ENCODE results near the gene CDH4.

Gene CDH4

GRCh38 chr20:61623451-61623850, 371.4 kb downstream of the CDH4 start:
- DNase-seq: no peak

DNA sequence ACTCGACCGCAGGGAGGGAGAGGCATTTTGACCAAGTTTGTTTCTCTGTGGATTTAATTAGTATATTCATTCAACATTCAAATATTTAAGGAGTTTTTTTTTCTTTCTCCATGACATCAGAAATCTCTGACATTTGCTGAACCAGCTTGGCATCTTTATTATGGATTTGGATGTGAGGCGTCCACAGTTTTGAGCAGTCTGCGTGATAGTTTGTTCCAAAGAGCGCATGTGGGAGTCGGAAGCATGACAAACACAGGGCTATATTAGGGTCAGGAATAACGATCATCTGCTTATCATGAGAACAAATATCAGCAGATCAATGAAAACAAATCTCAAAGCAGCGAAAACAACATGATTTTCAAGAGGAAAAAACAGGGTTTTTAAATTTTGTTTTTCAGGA, 373.2 kb downstream of the CDH4 start:
- DNase-seq: no peak

- no peak for DNase-seq
These were observed 374.4 kb downstream of the CDH4 start for GRCh38 chr20:61626412-61626811.

DNA sequence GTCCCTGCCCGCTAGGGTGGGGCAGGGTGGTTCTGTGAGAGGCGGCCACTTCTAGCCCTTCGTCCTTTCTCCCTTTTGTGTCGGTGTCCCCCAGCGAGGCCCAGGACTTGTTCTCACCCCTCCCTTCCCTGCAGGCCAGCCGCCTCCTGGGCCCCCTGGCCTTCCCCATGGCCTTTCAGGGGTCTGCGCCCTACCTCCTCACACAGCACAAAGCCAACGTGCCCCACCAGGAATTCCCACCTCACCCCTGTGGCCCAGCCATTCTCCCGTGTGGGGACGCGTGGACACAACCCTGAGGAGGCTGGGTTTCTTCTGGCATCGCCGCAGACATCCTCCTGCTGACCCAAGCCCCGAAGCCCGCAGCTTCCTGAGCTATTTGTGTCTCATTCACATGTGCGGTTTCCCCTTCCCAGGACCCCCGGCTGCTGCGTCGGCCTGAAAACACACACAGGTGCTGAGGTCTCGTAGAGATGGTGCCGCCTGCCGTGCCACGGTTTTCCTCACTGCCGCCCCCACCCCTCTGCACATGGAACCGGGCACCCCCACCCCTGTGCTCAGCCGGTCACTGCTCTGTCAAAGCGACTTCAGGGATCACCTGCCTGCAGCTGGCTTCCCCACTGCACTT, 375.8 kb downstream of the CDH4 start:
- no peak for DNase-seq

DNA sequence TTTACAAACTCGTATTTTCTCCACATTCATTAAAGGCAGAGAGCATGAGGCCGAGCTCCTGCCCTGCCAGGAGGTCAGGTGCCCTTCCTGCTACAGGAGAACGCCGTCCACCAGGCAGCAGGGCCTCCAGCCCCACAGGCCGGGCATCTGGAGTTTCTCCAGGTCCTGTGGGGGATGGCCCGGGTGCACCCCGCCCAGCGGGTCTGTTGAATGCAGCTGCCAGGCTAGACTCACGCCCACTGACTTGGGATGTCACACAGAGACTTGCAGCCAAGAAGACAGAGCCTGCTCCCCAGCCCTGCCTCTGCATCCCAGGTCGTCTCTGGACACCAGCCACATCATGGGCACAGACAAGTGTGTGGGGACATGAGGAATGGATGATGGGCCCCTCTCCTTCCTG, 376.4 kb downstream of the CDH4 start:
- no peak for DNase-seq

- DNase-seq: no peak
These were observed 377.0 kb downstream of the CDH4 start for GRCh38 chr20:61628901-61629601.

DNA sequence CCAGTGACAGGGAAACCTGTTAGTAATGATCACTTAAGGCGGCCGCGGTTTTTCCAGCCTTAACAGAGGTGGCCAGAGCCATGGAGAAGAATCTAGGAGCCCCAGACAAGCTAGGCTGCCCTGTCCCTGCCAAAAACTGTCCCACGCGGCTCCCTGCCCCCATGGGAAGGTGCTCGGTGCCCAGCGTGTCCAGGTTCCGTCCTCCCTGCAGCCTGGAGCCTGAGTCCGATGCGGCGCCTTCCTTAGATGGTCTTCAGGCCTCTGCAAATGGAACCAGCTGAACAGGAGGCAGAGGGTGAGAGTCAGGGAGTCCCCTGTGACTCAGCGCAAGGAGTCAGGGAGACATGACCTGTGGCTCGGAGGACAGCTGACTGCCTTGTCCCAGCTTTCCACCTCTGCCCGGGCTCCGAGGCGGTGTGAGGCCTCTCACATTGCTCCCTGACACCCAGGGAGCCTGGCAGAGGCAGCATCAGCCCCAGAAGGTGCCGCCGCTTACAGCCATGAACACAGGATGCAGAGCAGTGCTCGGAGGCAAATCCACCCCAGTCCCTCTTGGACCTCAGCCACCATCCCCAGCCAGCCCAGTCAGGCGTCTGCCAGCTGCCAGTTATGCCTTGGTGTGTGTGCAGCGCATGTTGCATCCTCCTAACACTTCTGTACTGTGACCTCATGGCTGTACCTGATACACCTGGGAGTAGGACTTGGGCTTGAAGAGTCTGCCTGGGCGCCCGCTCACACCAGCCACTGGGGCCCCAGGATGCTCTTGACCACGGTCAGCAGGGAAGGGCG, 377.7 kb downstream of the CDH4 start:
- DNase-seq: no peak

- DNase-seq: no peak
These were observed 378.3 kb downstream of the CDH4 start for GRCh38 chr20:61630391-61630650.

DNA sequence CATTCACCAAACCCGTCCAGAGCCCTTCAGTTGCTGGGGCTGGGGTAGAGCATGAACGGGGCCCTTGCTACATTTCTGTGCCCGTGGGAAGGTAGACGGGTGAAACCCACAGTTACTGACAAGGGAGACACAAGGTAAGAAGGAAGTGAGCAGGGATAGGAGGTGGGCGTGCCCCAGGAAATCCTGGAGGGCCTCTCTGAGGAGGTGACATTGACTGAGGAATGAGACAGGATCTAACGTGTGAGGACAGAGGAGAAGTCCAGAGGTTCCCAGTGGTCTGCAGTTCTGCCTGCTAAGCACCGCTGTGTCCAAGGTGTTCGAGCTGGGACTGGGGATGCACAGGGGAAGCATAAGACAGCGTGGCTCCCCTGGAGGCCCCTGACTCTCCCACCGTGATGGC, 378.8 kb downstream of the CDH4 start:
- no peak for DNase-seq

GRCh38 chr20:61631751-61632150, 379.7 kb downstream of the CDH4 start:
- DNase-seq: no peak

DNA sequence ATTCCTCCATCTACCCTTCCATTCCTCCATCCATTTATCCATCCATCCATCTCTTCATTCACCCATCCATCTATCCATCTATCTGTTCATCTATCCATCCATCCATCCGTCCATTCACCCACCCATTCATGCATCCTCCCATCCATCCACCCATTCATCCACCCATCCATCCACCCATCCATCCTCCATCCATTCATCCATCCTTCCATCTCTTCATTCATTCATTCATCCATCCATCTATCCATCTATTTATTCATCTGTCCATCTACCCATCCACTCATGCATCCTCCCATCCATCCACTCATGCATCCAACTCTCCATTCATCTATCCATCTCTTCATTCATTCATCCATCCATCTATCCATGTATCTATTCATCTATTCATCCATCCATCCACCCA, 380.9 kb downstream of the CDH4 start:
- DNase-seq: no peak

GRCh38 chr20:61634376-61635145, 382.5 kb downstream of the CDH4 start:
- DNase-seq: no peak

DNA sequence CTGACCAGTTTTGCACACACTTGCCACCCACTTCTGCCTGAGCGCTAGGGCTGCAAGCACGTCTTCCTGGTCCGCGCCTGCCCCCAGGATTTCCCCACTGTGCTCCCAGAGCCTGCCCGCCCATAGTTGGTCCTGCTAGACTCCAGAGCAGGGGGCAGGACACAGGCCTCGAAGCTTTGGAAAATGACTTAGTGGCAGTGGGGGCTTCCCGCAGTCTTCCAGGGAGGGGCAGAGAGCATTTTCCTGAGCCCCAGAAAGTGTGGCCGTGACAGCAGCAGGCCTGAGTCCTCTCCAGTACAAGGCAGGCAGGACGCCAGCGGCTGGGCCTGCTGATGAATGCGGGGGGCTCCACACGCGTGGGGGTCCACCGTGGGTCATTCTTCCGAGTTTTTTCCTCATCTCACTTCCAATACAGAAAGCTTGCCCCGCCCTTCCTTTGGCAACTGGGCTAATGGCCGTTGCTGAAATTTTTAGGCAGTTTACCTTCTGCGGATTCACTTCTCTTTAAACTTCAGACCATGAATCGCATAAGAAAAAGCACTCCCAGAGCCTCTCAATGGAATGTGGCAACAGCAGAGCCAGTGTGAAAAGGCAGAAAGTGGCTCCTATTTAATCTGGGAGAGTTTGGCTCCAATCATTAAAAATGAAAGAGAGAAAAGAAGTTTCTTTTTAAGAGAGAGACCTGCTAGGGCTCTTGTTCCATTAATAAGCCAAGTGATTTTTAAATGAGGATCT, 383.8 kb downstream of the CDH4 start:
- no peak for DNase-seq

DNA sequence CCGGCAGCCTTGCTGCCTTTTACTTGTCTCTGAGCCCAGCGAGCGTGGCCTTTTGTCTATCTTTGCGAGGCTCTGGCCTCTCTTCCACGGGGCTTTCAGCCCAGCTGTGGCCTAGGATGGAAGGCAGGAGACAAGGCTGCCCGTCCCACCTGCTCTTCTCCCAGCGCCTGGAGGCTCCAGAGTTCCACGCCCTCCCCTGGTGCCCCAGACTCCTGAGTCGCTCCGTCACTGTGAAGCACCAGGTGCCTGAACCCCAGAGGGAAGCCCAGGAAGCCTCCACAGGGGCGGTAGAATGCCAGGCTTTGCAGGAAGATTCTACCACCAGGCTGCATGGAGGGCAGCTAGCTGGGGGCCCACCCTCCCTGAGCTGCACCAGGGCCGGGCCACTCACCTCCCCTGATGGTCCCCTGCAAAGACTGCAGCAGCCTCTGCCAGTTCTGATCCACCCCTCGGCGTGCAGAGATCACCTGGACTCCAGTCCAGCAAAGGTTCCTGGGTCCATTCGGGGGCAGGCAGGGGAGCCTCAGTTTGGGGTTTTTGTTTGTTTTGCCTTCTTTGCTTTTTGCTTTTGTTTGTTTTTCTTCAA, 384.6 kb downstream of the CDH4 start:
- DNase-seq: no peak

DNA sequence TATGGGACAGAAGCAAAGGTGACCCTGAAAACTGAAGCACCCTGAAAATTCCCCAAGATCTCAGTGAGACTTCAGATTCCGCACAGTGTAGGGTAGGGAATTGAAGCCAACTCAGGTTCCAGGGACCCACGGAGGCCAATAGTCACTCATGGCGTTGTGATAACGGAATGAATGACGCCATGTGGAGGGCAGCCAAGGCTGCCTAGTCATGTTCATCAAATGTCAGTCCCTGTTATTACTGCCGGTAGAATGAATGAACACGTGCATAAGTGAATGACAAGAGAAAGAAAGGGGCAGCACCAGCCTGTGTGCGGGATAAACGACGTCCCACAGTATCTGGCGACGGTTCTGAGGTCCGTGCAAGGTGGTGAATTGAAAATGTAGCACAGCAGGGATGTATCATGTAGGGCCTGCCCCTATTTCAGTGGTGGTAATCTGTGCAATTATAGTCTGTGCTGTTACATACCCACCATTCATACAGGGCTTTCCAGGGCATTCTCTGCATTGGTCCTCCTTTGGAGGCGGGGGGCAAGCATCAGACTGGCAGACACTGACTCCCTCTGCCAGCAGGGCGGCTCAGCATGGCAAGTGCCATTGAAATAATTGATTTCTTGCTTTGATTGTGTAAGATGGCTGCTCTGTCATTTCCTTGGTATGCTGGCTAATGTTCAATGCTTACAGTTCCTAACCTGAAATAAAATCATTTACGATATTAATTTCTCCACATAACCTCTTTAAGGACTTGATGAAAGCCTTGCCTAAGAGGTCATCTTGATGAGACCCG, 386.9 kb downstream of the CDH4 start:
- DNase-seq: no peak

- DNase-seq: no peak
These were observed 388.2 kb downstream of the CDH4 start for GRCh38 chr20:61640131-61640870.

DNA sequence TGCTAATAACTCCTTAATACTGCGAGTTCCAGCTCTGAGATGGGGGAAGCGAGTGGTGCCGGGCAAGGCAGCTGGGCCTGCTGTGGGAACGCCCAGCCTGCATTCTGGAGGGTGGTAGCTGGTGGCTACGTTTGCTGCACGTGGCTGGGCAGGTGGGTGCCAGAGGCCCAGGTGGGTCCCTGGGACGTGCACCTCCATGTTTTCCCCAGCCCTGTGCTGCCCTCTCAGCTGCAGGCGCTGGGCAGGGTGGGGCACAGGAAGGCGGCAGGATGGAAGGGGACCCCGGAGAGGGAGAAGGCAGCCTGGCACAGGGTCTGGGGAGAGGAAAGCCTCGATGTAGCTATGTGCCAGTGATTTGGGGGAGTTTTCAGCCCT, 388.8 kb downstream of the CDH4 start:
- DNase-seq: no peak

- no peak for DNase-seq
These were observed 391.8 kb downstream of the CDH4 start for GRCh38 chr20:61643656-61644377.

DNA sequence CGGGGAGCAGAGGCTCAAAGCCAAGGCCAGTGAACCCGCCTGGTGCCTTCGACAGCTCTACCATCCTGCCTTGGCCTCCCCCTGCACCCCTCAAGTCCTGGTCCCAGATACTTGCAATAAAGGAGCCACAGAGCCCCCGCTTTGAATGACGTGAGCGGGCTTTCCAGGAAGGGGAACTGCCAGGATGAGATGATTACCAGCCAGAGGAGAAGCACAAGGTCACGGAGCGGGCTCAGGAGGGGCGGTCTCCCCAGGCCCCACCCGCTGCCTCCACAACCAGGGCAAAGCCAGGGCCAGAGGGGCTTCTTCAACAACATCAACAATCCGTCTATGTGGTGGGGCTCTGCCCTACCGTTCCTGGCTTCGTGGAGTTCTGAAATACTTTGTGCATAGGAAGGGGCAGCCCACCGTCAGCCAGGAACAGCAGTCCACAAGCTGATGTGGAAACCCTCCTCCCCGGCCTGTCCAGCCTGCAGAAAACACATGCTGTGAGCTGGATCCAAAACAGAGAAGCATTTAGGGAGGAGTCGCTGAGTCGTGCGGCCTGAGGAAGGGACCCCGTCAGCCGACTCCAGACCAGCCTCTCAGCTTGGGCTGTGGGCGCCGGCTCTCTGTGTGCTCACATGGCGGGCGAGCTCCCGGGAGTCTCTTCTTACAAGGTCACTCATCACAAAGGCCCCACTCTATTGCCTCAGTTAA, 392.5 kb downstream of the CDH4 start:
- DNase-seq: no peak

GRCh38 chr20:61645732-61646131, 393.7 kb downstream of the CDH4 start:
- no peak for DNase-seq
